Amygdala (tissue), 56 donors: ENCODE data around the gene ZNF227.
"Not testable (repeated sequence)": the region's sequence is repeated elsewhere in the genome, so short reads cannot be mapped to it uniquely, and the experiment has no call there.

Experiments
- DNase-seq, 56 donors: peaks; one replicate each; lab custom pipeline; 2025; lab: John Stamatoyannopoulos, UW

Gene ZNF227

DNA sequence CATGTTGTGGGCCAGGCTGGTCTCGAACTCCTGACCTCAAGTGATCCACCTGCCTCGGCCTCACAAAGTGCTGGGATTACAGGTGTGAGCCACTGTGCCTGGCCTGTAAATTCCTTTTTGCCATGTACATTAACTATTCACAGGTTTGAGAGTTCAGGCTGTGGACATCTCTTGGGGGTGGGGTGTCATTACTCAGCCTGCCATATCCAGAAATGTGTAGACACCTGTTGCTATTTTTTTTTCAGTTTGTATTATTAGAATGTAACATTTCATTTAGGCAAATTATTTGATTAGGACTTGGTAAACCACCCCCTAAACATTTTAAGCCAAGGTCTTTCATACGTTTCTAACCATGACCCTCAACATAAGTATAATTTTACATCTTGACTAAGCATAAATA is 20.5 kb downstream of the ZNF227 start:
- DNase-seq = no peak

DNA sequence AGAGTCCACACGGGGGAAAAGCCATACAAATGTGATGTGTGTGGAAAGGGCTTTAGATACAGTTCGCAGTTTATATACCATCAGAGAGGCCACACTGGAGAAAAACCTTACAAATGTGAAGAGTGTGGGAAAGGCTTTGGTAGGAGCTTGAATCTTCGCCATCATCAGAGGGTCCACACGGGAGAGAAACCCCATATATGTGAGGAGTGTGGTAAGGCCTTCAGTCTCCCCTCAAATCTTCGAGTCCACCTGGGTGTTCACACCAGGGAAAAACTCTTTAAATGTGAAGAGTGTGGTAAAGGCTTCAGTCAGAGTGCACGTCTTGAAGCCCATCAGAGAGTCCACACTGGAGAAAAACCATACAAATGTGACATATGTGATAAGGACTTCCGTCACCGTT is 24.1 kb downstream of the ZNF227 start:
- no peak for DNase-seq

DNA sequence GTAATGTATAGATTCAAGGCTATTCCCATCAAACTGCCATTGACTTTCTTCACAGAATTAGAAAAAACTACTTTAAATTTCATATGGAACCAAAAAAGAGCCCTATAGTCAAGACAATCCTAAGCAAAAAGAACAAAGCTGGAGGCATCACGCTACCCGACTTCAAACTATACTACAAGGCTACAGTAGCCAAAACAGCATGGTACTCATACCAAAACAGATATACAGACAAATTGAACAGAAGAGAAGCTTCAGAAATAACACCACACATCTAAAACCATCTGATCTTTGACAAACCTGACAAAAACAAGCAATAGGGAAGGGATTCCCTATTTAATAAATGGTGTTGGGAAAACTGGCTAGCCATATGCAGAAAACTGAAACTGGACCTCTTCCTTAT is 40.0 kb downstream of the ZNF227 start:
- not testable (repeated sequence) for DNase-seq

DNA sequence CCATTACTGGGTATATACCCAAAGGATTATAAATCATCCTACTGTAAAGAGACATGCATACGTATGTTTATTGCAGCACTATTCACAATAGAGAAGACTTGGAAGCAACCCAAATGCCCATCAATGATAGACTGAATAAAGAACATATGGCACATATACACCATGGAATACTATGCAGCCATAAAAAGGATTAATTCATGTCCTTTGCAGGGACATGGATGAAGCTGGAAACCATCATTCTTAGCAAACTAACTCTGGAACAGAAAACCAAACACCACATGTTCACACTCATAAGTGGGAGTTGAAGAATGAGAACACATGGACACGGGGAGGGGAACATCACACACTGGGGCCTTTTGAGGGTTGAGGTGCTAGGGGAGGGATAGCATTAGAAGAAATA is 41.1 kb downstream of the ZNF227 start:
- DNase-seq = not testable (repeated sequence)

DNA sequence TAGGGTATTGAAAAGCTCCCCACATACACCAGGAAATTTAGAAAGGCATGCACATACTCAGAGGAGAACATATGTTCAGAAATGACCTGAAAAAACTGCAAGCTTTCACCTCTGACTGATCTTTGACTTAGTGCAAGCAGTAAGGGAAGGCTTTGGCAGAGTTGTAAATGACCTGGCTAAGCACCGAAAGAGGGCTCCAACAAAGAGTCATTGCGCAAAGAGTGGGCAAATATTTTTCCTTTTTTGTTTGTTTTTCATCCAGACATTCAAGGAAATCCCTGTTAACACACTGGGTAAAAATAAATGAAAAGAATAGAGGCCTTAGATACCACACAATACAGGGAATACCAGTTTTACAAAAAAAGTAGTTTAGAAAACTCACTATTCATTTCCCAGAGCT is 42.2 kb downstream of the ZNF227 start:
- no peak for DNase-seq

DNA sequence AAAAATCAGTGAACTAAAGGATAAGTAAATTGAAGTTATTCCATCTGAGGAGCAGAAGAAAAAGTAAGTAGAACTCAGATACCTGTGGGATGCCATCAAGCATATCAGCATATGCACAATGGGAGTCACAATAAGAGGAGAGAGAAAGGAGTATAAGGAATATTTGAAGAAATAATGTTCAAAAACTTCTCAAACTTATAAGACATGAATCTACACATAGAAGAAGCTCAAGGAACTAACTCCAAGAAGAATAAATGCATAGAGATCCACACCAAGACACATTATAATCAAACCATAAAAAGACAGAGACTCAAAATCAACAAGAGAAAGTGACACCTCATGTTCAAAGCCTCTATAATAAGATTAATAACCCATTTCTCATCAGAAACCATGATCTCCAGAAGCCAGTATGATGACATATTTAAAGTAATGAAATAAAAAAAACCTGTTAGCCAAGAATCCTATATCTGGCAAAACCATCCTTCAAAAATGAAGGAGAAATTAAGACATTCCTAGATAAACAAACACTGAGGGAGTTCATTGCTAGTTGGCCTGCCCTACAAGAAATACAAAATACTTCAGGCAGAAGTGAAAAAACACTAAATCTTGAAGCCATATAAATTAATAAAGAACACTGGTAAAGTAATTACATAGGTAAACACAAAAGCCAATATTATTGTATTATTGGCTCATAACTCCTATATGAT is 43.5 kb downstream of the ZNF227 start:
- DNase-seq = no peak

DNA sequence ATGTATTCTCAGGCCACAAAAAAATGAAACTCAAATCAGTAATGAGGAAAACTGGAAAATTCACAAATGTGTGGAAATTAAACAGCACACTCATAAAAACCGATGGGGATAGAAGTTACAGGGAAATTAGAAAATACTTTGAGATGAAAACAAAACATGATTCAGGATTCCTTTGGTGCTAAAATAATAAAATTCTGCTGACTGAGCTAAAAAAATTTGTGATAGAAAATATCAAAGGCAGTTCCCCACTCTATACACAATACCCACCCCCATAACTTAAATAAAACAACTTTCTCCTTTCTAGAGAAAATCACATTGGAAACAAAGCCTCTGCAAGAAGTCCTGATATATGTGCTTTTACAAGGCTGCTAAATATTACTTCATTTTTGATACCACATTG is 45.8 kb downstream of the ZNF227 start:
- DNase-seq = no peak

DNA sequence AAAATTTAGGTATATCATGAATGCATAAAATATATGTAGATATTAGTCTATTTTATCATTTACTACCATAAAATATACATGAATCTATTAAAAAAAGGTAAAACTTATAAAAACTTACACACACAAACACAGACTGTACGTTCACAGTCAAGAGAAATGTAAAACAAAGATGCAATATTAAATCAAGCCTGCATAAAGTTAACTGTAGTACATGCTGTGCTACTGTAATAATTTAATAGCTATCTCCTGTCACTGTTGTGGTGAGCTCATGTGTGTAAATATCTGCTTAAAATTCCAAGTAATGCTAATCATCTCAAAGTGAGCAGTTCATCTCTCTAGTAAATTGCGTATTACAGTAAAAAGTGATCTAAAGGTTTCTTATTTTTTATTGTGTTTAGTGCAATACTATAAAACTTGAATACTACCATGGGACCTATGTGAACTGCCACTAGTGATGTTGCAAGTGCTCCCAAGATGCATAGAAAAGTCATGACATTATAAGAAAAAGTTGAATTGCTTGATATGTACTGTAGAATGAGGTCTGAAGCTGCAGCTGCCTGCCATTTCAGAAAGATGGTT is 46.6 kb downstream of the ZNF227 start:
- DNase-seq = no peak

DNA sequence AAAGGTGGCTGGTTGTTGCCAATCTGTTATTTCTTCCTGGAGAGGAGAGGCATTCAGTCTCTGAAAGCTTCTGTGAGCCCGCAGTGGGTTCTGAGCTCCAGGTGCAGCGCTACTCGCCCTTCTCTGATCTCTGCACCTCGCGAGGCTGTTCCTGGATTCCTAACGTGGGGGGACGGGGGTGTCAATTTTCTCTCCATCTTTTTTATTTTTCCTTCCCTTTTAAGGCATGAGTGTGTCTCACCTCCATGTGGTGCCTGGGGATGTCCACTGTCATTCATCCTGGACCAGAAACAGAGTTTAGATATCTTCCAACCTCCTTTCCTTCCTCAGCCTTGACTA is 48.0 kb downstream of the ZNF227 start:
- peak in 2 of 56 donors; percentile 0 to 8 for DNase-seq

DNA sequence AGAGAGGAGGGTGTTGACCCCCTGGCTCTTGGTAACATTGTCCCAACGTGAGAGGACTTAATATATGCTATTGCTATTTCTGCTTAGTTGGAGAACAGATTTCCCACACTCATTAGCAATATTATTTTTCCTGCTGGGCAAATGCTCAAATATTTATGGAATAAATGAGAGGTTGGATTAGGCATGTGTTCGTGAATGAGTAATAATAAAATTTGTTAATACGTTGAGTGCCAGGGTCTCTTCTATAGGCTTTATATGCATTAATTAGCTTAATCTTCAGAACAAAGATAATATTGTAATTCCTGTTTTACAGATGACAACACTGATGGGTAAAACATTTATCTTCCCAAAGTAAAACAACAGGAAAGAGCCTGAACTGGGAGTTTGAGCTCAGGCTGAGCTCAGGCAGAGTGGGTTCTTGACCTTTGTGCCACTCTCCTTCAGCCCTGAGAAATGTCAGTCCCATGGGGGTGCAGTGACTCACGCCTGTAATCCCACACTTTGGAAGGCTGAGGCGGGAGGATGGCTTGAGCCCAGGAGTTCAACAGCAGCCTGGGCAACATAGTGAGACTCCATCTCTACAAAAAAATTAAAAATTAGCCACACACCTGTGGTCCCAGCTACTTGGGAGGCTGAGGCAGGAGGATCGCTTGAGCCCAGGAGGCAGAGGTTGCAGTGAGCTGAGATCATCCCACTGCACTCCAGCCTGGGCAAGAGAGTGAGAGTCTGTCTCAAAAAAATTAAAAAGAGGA is 48.5 kb downstream of the ZNF227 start:
- no peak for DNase-seq

DNA sequence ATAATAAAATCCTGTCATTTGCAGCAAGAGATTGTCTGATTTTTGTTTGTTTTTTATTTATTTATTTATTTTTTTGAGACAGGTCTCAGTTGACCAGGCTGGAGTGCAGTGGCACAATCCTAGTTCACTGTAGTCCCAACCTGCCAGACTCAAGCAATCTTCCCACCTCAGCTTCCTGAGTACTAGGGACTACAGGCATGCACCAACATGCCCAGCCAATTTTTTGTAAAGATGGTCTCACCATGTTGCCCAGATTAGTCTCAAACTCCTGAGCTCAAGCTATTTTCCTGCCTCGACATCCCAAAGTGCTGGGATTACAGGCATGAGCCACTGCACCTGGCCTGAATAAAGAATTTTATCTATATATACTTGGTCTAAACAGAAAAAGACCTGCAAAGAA is 65.0 kb downstream of the ZNF227 start:
- no peak for DNase-seq

DNA sequence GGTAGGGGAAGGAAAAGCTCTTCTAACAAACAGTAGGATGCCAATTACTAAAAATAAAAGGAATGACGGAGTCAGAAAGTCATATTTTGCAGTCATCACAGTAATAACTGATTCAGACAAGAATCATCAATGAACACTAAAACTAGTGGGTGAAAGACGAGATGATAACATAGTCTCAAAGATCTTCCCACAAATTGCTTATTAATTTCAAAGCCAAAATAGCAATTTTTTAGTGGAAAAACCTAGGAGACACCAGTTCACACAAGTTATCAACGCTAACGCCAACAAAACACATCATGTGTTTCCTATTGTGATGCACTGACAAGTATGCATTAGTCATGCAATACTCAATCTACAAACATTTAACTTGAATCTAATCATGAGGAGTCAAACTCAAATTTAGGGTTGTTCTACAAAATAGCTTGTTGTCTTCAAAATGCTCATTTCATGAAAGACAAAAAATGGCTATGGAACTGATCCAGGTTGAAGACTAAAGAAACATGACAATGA is 65.9 kb downstream of the ZNF227 start:
- DNase-seq = no peak

DNA sequence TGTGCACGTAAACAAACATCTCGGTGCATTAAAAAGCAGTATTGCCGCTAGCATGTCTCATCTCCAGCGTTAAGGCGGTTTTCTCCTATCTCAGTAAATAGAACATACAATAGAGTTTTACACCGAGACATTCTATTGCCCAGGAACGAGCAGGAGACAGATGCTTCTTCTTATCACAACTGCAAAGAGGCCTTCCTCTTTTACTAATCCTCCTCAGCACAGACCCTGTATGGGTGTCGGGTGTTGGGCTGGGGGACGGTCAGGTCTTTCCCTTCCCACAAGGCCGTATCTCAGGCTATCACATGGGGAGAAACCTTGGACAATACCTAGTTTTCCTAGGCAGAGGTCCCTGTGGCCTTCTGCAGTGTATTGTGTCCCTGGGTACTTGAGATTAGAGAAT is 68.6 kb downstream of the ZNF227 start:
- DNase-seq = no peak

DNA sequence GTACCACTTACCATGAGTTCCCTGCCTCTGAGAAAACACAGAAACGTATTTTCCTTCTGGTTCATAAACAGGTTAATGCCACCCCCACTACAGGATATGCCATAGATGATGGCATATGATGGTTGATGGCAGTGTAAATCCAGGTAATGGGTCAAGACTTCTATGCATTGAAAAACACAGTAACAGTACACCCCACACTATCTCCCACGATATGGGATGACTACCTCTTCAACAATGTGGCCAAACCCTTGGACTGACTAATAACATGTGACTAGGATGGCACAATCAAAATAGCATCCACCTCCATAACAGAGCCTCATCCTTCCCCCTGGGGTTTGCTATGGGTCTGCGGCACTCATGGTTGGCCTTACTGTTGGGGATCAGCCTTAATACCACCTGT is 70.5 kb downstream of the ZNF227 start:
- DNase-seq = no peak

DNA sequence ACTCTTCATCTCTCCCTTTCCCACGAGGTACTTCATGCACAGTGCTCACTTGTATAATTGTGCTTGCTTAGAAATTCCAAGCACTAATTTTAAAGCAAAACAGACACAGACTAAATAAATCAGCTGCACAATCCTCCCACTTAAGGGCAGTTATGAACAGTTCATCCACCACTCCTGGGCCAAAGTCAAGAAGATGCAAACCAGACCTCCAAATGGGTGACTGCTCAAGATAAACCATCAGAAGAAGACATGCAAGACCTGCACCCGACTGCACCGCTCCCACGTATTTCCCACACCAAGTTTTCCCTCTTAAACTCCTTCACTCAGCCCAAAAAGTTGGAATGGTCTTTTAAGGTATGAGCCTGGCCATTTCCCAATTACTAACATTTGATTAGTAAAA is 72.6 kb downstream of the ZNF227 start:
- no peak for DNase-seq
